ENCODE data around the gene XIST.

XIST gene

GRCh38 chrX:73863852-73864251, 11.3 kb upstream of the XIST start:
- CTCF ChIA-PET = no interaction called here
- no peak for TF ChIP-seq CTCF (IDR thresholded peaks at IDR 0.05; ENCODE audit: control extremely low read depth, extremely low read depth, low read depth, missing control alignments)
- DNase-seq (ENCODE audit: extremely low spot score) = no peak
- POLR2A ChIA-PET = no interaction called here

GRCh38 chrX:73863268-73863667, 10.8 kb upstream of the XIST start:
- ChIA-PET CTCF (no interaction called here), POLR2A (no interaction called here)
- TF ChIP-seq CTCF (IDR thresholded peaks at IDR 0.05; ENCODE audit: control extremely low read depth, extremely low read depth, low read depth, missing control alignments) = no peak
- DNase-seq (ENCODE audit: extremely low spot score) = no peak

GRCh38 chrX:73859622-73860021, 7.1 kb upstream of the XIST start:
- no peak for DNase-seq (ENCODE audit: extremely low spot score)
- POLR2A ChIA-PET = no interaction called here
- no peak for TF ChIP-seq CTCF (IDR thresholded peaks at IDR 0.05; ENCODE audit: control extremely low read depth, extremely low read depth, low read depth, missing control alignments)
- CTCF ChIA-PET = interaction anchor here (1.2 to 1.8 kb wide), 2 partner anchors 156 to 274 kb away, joined by 4 to 7 read pairs; no protein-coding TSS in a partner anchor

GRCh38 chrX:73855546-73855945, 3.0 kb upstream of the XIST start:
- DNase-seq (ENCODE audit: extremely low spot score) = peak; percentile 35
- POLR2A ChIA-PET = no interaction called here
- CTCF ChIA-PET = interaction anchor here (0.7 to 2.1 kb wide), 10 partner anchors 17 to 489 kb away, joined by 3 to 12 read pairs (median 4); no protein-coding TSS in a partner anchor
- TF ChIP-seq CTCF (IDR thresholded peaks at IDR 0.05; ENCODE audit: control extremely low read depth, extremely low read depth, low read depth, missing control alignments) = peak; percentile 67

- no peak for DNase-seq (ENCODE audit: extremely low spot score)
- POLR2A ChIA-PET = no interaction called here
- TF ChIP-seq CTCF (IDR thresholded peaks at IDR 0.05; ENCODE audit: control extremely low read depth, extremely low read depth, low read depth, missing control alignments) = no peak
- CTCF ChIA-PET = no interaction called here
Observed at GRCh38 chrX:73852022-73852421, 492 bp downstream of the XIST start.

GRCh38 chrX:73851014-73852009, 1.2 kb downstream of the XIST start:
- no peak for TF ChIP-seq CTCF (IDR thresholded peaks at IDR 0.05; ENCODE audit: control extremely low read depth, extremely low read depth, low read depth, missing control alignments)
- ChIA-PET POLR2A (no interaction called here), CTCF (no interaction called here)
- peak; percentile 40 for DNase-seq (ENCODE audit: extremely low spot score)

Data from GM10248 (cell line).